ENCODE results near the gene RBP3.

Gene RBP3

DNA sequence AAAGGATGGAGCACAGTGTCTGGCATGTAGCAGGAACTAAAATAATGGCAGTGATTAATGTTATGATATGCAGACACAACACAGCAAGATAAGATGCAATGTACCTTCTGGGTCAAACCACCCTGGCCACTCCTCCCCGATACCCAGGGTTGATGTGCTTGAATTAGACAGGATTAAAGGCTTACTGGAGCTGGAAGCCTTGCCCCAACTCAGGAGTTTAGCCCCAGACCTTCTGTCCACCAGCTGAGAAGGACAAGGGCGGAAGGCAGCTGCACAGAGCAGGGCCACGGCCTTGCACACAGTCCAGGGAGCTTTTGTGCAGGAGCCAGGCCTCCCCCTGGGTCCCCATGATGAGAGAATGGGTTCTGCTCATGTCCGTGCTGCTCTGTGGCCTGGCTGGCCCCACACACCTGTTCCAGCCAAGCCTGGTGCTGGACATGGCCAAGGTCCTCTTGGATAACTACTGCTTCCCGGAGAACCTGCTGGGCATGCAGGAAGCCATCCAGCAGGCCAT is at the start of gene RBP3:
TSS of gene RBP3 (plus strand) at position 226 of the 514 bp plus-strand sequence. CDS start at position 348, 122 bp downstream.
- FAIRE-seq = no peak

DNA sequence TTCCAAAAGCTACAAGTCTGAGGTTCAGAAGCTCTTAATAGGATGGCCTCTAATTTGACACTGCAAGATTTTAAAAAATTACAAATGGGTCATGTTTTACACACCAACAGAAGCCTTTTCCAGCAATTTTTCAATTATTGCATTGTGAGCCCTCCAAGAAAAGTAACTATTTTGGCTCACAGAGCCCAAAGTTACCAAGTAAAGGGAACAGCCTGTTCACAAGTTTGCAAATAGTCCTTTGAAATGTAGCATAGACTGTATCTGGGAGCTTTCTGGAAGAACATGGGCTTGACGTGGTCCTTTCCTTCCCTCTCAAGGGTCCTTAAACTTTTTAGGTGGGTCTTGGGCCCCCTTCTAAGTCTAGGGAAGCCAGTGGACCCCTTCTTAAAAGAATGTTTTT is 49.4 kb upstream of the RBP3 start:
- no peak for FAIRE-seq

DNA sequence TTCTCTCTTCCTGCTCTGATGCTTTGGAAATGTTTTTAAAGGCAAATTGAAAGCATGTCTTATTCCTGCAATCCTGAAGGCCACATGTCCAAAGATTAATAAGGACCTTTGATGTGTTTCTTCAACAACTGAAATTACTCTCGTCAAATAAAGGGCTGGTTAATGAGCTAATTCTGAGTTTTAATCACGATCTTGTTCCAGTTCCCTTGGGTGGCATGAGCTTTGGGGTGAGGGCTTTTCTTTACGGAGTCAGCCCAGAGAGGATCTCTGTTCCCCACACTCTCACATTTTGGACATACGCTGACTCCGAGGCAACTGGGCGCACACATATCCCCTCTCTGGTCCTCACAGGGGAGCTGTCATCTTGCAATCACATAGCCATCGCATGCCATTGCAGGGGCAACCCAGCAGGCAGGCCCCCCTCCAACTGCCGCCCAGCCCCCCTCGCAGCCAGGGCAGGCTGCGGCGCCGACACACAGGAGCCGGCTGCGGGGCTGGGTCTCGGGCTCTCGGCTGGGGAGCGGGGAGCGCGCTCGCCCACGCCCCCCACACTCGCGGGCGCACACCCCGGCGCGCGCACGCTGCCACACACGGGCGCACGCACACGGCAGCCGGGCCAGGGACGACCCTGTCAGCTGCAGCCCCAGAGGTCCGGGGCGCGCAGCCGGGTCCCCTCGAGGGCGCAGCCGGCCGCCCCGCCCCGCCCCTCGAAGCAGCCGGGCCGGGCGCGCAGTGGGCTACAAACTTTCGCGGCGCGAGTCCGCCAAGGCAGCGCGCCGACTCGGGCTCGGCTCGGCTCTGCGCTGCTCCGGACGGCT is 48.3 kb upstream of the RBP3 start, which contains the start of gene GDF10:
TSS of gene GDF10 (plus strand) at position 587 of the 818 bp plus-strand sequence. CDS start 455 bp downstream, outside the sequence.
- no peak for FAIRE-seq

DNA sequence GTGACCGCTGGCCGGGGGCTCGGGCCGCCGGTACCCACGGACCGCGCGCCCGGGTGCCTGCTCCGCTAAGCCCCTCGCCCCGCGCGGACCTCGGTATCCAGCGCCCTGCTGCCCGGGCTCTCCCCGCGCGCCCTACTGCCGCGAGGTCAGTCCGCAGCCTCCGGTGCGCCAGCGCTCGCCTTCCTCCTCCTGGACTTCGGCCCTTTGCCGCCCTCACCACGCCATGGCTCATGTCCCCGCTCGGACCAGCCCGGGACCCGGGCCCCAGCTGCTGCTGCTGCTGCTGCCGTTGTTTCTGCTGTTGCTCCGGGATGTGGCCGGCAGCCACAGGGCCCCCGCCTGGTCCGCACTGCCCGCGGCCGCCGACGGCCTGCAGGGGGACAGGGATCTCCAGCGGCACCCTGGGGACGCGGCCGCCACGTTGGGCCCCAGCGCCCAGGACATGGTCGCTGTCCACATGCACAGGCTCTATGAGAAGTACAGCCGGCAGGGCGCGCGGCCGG is 47.7 kb upstream of the RBP3 start:
- no peak for FAIRE-seq

DNA sequence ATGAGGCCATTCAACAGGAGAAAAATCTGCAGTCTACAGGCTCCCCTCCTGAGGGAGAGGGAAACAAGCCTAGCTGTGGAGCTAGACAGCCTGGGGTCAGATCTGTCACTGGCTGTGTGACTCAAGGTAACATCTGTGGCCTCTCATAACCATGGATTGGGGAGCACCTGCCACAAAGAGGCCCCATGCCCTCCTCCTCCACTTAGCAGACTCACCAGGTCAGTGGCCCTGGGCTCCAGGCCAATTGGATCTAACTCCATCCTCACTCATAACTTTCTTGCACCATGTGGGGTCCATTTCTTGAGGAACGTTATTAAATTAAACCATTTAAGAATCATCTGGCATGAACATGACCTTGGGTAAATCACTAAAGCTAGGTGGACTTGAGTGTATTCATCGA is 46.3 kb upstream of the RBP3 start:
- no peak for FAIRE-seq

DNA sequence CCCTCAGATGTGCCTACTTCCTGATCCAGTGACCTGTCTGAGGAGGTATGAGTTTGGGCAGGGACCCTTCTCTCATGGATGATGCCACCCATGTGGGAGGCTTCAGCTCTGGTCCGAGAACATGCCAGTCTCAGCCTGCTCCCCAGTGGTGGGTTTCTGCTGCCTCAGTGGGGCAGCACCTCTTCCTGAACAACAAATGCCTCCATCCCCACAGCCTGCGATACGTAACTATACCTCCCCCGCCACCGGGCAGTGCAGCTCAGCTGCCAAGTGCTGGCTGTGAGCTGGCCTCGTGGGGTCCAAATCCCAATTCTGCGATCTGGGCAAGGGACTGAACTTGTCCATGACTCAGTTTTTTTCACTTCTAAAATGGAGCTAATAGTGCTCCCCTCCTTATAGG is 45.1 kb upstream of the RBP3 start:
- no peak for FAIRE-seq

DNA sequence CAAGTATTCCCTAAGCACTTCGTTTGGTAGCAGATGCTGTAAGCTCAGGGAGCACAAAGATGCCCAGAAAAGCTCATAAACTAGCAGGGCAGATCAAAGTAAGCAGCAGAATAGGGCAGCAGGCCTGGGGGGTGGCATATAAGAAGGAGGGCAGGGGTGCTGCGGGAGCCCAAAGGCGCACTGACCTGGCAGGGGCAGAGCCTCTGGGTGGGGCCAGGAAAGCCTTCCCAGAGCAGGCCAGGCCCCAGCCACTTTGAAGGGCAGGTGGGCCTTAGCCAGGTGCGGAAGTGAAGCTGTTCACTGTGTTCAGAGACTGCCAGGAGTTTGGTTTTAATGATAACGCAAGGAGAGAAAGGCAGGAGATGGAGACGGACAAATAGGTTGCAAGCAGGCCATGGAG is 44.3 kb upstream of the RBP3 start:
- FAIRE-seq = no peak

DNA sequence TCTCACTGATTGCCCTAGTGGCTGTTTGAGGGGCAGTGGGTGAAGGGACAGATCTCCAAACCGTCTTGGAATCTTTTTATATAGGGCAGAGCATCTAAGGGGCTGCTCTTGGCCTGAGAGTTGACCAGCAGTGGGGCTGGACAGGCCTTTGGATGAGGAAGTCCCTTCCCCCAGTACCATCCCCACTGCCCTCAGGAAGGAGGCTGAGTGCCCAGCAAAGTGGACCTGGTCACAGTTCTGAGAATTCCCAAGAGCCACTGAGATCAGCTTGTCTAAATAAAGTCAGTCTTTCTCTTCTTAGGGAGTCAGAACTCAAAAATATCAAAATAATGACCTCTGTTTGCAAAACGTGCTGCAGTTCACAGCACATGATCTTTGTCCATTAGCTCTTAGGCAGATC is 42.6 kb upstream of the RBP3 start:
- no peak for FAIRE-seq

DNA sequence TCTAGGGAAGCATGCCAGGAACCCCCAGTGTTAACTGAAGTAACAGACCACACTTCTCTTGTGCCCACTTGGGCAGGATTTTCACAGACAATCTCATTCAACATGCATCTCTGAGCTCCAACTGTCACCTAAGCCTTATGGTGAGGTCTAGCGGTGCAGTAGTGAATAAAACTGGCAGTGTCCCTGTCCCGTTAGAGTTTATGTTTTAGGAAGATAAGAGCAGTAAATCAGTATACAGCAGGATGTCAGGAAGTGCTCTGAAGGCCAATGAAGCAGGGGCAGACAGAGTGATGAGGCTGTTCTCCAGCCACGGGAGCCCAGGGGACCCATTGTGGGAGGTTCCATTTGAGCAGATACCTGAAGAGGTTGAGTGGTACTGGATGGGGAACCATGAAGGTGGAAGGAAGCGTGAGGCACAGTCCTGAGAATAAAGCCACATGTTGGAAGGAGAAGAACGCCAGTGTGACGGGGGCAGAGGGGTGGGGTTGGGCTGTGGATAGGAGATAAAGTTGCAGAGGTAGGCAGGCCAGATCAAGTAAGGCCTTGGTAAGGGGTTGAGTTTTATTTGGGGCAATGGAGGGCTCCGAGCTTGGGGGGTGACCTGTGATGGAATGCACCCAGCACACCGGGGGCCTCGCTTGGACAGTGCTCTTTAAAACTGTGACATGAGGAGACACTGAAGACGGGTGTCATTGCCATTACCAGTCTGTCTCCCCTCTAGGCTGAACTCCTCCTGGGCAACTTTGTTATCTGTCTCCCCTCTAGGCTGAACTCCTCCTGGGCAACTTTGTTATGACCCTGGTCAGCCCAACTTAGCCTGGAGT is 41.6 kb upstream of the RBP3 start:
- no peak for FAIRE-seq

DNA sequence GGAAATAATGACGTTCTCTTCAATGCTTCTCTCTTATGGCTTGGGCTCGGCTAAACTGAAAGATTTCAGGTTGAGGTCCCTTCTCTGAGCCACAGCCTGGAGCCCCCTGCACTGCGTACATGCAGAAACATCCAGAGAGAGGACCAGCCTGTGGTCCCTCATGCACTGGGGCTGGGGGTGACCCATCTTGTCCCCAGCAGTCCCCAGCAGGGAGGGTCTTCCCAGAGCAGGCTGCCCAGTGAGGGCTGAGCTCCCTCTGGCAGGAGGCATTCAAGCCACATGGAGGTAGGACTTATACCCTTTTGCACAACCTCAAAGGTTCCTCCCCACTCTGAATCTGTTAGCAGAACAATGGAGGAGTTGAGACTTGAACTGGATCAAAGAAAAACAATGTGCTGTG is 40.8 kb upstream of the RBP3 start:
- FAIRE-seq = no peak

DNA sequence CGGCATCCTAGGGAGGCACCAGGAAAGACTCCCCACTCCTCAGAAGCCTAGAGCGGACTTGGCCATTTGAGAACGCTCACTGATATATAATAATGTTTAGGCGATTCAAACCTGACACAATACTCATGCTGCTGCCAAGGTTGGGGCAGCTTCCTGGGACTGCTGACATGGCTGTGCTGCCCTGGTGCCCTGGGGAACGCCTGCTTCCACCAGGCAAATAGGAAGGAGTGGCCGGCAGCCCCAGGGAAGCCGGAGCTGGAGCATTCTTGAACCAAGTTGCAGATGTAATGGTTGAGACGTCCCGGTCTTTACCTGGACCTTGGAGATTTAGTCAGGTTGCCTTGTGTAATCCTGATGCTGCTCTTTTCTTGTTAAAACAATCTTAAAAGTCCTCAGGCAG is 39.4 kb upstream of the RBP3 start:
- no peak for FAIRE-seq

DNA sequence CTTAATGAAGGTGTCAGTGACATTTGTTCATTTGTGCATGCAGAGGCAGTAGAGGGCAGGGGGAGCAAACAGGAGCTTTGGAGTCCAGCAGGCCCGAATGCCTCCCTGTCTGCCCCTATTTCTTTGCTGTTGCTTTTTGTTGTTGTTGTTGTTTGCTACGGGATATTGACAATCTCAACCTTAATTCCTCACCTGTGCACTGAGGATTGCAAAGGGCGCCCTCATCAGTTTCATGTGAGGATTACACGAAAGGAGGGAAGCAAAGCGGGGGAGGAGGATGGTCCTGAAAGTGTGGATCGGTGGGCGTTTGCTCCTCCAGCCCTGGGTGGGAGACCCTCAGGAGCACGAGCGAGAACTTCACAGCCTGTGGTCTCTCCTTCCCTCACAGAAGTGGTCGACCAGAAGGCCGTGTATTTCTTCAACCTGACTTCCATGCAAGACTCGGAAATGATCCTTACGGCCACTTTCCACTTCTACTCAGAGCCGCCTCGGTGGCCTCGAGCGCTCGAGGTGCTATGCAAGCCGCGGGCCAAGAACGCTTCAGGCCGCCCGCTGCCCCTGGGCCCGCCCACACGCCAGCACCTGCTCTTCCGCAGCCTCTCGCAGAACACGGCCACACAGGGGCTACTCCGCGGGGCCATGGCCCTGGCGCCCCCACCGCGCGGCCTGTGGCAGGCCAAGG is 38.6 kb upstream of the RBP3 start:
- FAIRE-seq = no peak

DNA sequence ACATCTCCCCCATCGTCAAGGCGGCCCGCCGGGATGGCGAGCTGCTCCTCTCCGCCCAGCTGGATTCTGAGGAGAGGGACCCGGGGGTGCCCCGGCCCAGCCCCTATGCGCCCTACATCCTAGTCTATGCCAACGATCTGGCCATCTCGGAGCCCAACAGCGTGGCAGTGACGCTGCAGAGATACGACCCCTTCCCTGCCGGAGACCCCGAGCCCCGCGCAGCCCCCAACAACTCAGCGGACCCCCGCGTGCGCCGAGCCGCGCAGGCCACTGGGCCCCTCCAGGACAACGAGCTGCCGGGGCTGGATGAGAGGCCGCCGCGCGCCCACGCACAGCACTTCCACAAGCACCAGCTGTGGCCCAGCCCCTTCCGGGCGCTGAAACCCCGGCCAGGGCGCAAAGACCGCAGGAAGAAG is 38.1 kb upstream of the RBP3 start:
- no peak for FAIRE-seq

DNA sequence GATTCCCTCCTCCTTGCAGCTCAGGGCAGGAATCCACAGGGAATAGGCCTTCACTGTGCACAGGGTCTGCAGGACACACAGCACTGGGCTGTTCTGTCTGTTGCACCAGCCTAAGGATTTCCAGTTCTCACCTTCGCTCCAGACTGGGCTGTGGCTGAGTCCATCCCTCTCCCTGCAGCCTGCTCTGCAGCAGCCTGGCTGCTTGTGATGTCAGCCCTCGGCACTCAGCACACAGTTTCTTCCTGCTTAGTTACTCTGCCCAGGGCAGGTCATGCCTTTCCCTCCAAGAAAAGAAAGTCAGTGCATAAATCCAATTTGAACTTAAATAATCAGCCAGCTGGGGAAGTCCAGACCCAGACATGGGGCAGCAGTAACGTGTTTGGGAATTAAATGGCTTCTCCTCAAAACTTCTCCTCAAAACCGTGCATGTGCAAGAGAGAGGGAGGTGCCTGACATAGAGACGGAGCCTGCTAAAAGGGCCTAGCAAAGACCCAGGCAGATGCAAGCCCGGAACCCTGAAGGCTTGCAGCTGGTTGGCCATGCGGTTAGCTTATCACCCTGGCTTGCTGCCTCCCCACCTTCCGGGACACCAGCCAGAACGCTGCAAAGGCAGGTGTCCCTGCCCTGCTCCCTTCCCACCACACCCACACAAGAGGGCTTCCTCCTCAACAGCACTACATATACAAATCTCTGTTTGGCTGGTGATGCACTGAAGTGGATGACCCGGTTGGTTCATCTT is 36.8 kb upstream of the RBP3 start:
- FAIRE-seq = no peak

DNA sequence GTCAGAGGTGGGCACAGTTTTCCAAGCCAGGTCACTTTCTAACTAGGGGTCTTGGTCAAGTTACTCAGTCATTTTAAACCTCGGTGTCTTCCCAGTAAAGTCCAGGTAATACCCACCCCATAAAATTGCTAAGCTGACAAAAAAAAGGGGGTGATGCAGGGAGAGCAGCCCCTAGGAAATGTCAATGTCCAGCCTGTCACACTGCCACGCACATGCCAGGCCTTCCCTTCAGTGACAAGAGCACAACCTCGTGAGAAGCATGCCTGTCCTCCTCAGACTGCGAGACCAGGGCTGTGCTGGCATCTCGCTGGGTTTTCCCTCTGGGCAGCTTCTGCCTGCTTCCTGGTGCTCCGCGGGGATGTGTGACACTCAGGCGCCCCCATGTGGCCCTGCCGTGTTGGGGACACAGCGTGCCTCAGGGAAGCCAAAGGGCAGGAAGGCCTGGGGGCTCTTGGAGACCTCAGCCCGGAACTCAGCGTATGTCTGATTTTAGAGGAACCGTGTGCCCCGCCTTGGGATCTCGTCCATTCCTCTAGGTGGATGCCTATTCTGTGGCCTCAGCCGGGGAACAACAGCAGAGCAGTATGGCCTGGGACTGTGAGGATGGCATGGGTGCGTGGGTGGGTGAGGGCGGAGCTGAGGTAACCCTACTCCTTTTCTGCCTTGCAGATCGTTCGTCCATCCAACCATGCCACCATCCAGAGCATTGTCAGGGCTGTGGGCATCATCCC is 36.1 kb upstream of the RBP3 start:
- no peak for FAIRE-seq

DNA sequence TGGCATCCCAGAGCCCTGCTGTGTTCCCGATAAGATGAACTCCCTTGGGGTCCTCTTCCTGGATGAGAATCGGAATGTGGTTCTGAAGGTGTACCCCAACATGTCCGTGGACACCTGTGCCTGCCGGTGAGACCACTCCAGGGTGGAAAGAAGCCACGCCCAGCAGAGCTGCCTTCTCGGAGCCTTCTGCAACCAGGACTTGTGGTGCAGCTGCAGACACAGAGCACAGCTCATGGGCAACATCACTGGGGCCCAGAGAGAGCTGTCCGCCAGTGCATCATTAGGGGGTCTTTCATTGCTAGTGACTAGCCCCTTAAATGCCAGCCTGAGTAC is 35.5 kb upstream of the RBP3 start:
- FAIRE-seq = no peak

DNA sequence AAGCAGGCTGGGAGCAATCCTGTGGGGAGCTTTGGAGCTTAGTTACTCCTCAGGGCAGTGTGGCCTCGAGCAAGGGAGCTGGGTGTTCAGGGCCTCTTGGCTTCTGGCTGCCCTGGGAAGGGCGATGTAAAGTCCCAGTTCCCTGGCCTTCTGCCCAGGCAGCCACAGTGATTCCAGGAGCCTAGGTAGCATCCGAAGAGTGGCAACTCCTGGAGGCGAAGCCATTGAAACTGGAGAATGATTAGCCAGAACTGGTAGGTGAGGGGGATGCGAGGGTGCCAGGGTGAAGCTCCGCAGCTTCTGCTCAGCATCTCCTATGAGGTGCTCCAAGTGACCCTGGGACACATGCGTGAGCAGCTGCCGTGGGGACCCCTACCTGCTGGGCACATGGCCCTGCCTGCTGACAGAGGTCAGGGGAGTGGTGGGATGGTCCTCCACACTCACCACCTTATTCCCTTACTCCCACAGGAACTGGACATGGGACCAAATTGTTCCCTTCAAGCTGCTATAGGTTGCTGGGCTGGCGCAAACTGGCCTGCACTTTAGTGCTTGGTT is 33.7 kb upstream of the RBP3 start:
- FAIRE-seq = no peak

DNA sequence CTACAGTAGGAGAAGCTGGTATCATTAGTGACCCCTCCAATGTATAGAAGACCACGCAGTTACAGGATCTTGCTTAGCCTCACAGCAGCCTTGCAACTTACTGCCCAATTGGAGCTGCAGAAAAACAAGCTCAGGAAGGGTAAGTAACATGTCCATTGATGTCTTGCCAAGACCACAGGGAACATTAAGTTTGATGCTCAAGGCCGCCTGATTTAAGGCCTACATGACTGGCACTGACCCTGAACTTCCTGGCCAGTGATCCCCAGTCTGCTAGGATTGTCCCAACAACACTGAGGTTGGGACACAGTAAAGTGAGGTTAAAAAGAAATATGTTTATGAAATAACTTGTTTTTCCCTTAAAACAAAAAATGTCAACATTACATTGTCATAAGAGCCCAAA is 32.7 kb upstream of the RBP3 start:
- FAIRE-seq = no peak

DNA sequence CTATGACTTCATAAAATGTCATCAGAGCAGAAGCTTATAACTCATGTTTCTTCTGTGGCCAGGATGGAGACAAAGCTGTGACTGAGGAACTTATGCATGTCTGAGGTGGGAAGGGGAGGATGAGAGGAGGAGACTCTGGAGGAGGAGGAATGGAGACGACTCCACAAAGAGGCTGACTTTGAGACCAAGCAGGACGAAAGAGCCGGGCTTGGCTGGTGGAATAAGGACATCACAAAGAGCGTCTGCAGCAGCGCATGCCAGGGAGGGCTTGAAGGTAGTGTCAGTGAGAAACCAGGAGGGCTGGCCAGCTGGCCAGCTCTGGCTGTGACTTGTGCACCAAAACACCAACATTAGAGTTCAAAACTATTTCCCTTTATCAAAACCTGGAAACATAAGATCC is 32.0 kb upstream of the RBP3 start:
- no peak for FAIRE-seq

DNA sequence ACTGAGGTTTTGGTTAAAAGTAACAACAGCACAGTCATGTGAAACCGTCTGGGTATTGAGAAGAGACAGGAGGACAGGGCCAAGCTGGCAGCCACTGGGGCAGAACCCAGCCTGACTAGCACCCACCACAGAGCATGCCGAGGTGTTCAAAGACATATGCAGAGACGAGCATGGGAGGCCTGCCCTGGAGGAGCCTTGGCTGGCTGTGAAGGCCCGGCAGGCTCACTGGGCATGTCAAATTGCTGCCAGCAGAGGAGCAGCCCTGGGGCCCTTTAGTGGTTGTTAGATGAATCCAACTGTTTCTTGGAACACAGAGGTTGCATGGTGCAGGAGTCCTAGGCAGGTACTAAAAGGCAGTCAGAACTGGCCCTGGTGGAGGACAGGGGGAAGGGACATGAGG is 30.9 kb upstream of the RBP3 start:
- FAIRE-seq = no peak

DNA sequence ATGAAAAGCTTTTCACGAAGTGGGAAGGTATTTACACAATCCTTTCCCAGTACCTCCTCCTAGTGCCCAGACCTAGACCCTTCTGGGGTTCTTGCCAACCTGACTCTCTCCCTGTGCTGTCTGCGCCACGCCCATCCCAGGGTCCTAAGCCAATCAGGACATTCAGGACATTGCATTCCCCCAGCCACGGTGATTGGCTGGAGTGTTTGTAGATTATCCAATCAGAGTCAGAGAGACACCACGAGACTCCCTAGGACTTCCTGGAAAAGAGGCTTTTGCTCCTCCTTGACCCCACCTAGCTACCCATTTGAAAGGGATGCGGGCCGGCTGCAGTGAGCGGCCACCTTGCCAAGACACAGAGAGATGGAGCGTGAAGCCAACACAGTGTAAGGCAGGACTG is 29.5 kb upstream of the RBP3 start:
- FAIRE-seq = no peak
